ENCODE measurements around the gene MBTPS1. TPM values are rescaled to one million over a fixed set of nuclear protein-coding genes. Genes with fewer than 3 reads are reported as not detected.

The MBTPS1 gene
- total and polyA plus RNA-seq, 9 of the 15 experiments (the other 6 are each of a cell fraction or from before 2014, with no cell fraction given) = 2.8 to 57.6 (median 43.8) TPM

- TF ChIP-seq RBFOX2 (IDR thresholded peaks at IDR 0.05; ENCODE audit: low read depth, low read length) (peak; percentile 68), BRF1 (IDR thresholded peaks at IDR 0.05; ENCODE audit: borderline replicate concordance, extremely low read depth, insufficient read length) (no peak), NFE2L1 (tag; IDR thresholded peaks at IDR 0.05; ENCODE audit: borderline replicate concordance, low read depth) (no peak), KHSRP (IDR thresholded peaks at IDR 0.05) (no peak), E2F4 (CRISPR knock-in tag; IDR thresholded peaks at IDR 0.05; ENCODE audit: low read depth) (no peak), NEUROD1 (IDR thresholded peaks at IDR 0.05; ENCODE audit: borderline replicate concordance, low read depth, low read length, partially characterized antibody) (peak; percentile 35), ARID4B (CRISPR knock-in tag; IDR thresholded peaks at IDR 0.05) (no peak), NONO (IDR thresholded peaks at IDR 0.05; ENCODE audit: low read depth in 2 of 2, low read length in 1 of 2) (no peak), ZFP30 (CRISPR knock-in tag; IDR thresholded peaks at IDR 0.05; ENCODE audit: borderline replicate concordance) (no peak), ASH1L (IDR thresholded peaks at IDR 0.05; ENCODE audit: borderline replicate concordance, low read depth, partially characterized antibody) (no peak), ELK3 (CRISPR knock-in tag; IDR thresholded peaks at IDR 0.05) (no peak), HINFP (tag; conservative IDR thresholded peaks at IDR 0.05; ENCODE audit: low read depth) (peak; percentile 54; the same call in 1 of the 2 replicates)
- TF ChIP-seq, protein P1, sequence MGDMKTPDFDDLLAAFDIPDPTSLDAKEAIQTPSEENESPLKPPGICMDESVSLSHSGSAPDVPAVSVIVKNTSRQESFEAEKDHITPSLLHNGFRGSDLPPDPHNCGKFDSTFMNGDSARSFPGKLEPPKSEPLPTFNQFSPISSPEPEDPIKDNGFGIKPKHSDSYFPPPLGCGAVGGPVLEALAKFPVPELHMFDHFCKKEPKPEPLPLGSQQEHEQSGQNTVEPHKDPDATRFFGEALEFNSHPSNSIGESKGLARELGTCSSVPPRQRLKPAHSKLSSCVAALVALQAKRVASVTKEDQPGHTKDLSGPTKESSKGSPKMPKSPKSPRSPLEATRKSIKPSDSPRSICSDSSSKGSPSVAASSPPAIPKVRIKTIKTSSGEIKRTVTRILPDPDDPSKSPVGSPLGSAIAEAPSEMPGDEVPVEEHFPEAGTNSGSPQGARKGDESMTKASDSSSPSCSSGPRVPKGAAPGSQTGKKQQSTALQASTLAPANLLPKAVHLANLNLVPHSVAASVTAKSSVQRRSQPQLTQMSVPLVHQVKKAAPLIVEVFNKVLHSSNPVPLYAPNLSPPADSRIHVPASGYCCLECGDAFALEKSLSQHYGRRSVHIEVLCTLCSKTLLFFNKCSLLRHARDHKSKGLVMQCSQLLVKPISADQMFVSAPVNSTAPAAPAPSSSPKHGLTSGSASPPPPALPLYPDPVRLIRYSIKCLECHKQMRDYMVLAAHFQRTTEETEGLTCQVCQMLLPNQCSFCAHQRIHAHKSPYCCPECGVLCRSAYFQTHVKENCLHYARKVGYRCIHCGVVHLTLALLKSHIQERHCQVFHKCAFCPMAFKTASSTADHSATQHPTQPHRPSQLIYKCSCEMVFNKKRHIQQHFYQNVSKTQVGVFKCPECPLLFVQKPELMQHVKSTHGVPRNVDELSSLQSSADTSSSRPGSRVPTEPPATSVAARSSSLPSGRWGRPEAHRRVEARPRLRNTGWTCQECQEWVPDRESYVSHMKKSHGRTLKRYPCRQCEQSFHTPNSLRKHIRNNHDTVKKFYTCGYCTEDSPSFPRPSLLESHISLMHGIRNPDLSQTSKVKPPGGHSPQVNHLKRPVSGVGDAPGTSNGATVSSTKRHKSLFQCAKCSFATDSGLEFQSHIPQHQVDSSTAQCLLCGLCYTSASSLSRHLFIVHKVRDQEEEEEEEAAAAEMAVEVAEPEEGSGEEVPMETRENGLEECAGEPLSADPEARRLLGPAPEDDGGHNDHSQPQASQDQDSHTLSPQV (IDR thresholded peaks at IDR 0.05) = peak; percentile 81
Measured at GRCh38 chr16:84138824-84139627, 22.3 kb upstream of the MBTPS1 start (continued).
